ENCODE results near the gene CLDN34. TPM values are rescaled to one million over a fixed set of nuclear protein-coding genes. Genes with fewer than 3 reads are reported as not detected.

Gene CLDN34
- polyA plus RNA-seq, 1 of the 3 experiments (the other 2 are of a cell fraction), result not detected

DNA sequence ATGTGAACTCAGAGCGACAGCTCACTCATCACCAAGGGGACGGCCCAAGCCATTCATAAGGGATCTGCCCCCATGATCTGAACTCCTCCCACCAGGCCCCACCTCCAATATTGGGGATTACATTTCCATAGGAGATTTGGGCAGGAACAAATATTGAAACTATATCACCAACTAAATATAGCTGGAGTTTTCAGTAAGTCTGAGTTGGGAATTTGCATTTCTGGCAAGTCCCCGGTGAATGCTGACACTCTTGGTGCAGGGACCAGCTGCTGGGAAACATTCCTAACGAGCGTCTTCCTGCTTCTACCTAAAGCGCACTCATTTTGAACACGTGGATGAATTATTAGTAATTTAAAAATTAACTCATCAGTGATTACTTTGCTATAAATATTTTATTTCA is 13.2 kb downstream of the CLDN34 start:
- CTCF ChIA-PET, result interaction anchor here (1.2 kb wide), 1 partner anchor 139 kb away, joined by 3 read pairs; no protein-coding TSS in a partner anchor

More for the DNA sequence above, 13.2 kb downstream of the CLDN34 start:
- H3F3A ChIP-seq (replicated peaks; ENCODE audit: insufficient read depth), result no peaks in the 10 kb centered on the region
- WGBS (ENCODE audit: low lambda C conversion rate), result 42% methylated on average over 6 of the region's 7 CpGs
- no peaks in the 10 kb centered on the region for H3K4me1 ChIP-seq (ENCODE audit: control insufficient read depth in 1 of 2, insufficient read depth in 2 of 2, low read depth in 1 of 2, low read length in 1 of 2)
- H3K4me3 ChIP-seq (ENCODE audit: low read depth in 2 of 2, low read length in 1 of 2), result no peak overlapping the region
- H3K4me2 ChIP-seq, result no peak overlapping the region
- no peaks in the 10 kb centered on the region for H3K9me3 ChIP-seq
- no peak for DNase-seq
- POLR2A ChIA-PET, result no interaction called here
- H4K20me1 ChIP-seq (ENCODE audit: insufficient read depth), result no peaks in the 10 kb centered on the region
- TF ChIP-seq CHD2 (IDR thresholded peaks at IDR 0.05; ENCODE audit: low read length, partially characterized antibody) (no peak), RFX5 (IDR thresholded peaks at IDR 0.05; ENCODE audit: low read length) (no peak), MXI1 (IDR thresholded peaks at IDR 0.05; ENCODE audit: low read depth, low read length) (no peak), CTCF (IDR thresholded peaks at IDR 0.05) (no peak), EP300 (IDR thresholded peaks at IDR 0.05; ENCODE audit: borderline replicate concordance in 1 of 2, low read depth in 1 of 2, low read length in 1 of 2) (no peak), MEF2A (IDR thresholded peaks at IDR 0.05; ENCODE audit: borderline replicate concordance, low read depth) (no peak), FOXJ3 (CRISPR knock-in tag; IDR thresholded peaks at IDR 0.05) (no peak), FOSL2 (IDR thresholded peaks at IDR 0.05; ENCODE audit: borderline replicate concordance, low read depth) (no peak), RXRA (IDR thresholded peaks at IDR 0.05; ENCODE audit: borderline replicate concordance, low read depth) (no peak), USF1 (IDR thresholded peaks at IDR 0.05; ENCODE audit: borderline replicate concordance, low read depth) (no peak)
- TF ChIP-seq, protein P1, sequence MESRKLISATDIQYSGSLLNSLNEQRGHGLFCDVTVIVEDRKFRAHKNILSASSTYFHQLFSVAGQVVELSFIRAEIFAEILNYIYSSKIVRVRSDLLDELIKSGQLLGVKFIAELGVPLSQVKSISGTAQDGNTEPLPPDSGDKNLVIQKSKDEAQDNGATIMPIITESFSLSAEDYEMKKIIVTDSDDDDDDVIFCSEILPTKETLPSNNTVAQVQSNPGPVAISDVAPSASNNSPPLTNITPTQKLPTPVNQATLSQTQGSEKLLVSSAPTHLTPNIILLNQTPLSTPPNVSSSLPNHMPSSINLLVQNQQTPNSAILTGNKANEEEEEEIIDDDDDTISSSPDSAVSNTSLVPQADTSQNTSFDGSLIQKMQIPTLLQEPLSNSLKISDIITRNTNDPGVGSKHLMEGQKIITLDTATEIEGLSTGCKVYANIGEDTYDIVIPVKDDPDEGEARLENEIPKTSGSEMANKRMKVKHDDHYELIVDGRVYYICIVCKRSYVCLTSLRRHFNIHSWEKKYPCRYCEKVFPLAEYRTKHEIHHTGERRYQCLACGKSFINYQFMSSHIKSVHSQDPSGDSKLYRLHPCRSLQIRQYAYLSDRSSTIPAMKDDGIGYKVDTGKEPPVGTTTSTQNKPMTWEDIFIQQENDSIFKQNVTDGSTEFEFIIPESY (IDR thresholded peaks at IDR 0.05; ENCODE audit: borderline replicate concordance, low read depth), result no peak
- TF ChIP-seq, protein P2, sequence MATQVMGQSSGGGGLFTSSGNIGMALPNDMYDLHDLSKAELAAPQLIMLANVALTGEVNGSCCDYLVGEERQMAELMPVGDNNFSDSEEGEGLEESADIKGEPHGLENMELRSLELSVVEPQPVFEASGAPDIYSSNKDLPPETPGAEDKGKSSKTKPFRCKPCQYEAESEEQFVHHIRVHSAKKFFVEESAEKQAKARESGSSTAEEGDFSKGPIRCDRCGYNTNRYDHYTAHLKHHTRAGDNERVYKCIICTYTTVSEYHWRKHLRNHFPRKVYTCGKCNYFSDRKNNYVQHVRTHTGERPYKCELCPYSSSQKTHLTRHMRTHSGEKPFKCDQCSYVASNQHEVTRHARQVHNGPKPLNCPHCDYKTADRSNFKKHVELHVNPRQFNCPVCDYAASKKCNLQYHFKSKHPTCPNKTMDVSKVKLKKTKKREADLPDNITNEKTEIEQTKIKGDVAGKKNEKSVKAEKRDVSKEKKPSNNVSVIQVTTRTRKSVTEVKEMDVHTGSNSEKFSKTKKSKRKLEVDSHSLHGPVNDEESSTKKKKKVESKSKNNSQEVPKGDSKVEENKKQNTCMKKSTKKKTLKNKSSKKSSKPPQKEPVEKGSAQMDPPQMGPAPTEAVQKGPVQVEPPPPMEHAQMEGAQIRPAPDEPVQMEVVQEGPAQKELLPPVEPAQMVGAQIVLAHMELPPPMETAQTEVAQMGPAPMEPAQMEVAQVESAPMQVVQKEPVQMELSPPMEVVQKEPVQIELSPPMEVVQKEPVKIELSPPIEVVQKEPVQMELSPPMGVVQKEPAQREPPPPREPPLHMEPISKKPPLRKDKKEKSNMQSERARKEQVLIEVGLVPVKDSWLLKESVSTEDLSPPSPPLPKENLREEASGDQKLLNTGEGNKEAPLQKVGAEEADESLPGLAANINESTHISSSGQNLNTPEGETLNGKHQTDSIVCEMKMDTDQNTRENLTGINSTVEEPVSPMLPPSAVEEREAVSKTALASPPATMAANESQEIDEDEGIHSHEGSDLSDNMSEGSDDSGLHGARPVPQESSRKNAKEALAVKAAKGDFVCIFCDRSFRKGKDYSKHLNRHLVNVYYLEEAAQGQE (IDR thresholded peaks at IDR 0.05; ENCODE audit: low read depth, low read length), result no peak
- no peak overlapping the region for H3K27ac ChIP-seq (ENCODE audit: low read depth in 2 of 2, low read length in 1 of 2)
- H3K9ac ChIP-seq, result no peak overlapping the region
- no peaks in the 10 kb centered on the region for H3K36me3 ChIP-seq (replicated peaks in 1 of 2; ENCODE audit: control insufficient read depth in 1 of 2, insufficient read depth in 2 of 2, low read length in 1 of 2)
- H3K9me2 ChIP-seq, result no peaks in the 10 kb centered on the region
- H2AFZ ChIP-seq (ENCODE audit: low read depth), result no peak overlapping the region
- H3K27me3 ChIP-seq (ENCODE audit: insufficient read depth), result no peaks in the 10 kb centered on the region; the same call in 1 of the 2 replicates
- H3K79me2 ChIP-seq (ENCODE audit: insufficient read depth), result no peaks in the 10 kb centered on the region

Data from SK-N-SH (cell line).